IPS-NIHi11 (cell line): ENCODE measurements around the gene FAM89A.
"Not testable (repeated sequence)": the region's sequence is repeated elsewhere in the genome, so short reads cannot be mapped to it uniquely, and the experiment has no call there.

Experiments used
- DNase-seq: peaks from one replicate; pipeline ENCODE4 v3.0.0; 2012; ENCODE audit warnings: mixed read lengths, low spot score

The FAM89A gene

GRCh38 chr1:231032963-231033362, 7.1 kb downstream of the FAM89A start:
- no peak for DNase-seq

GRCh38 chr1:231029841-231030240, 10.2 kb downstream of the FAM89A start:
- DNase-seq = no peak

- DNase-seq = not testable (repeated sequence)
These were observed 10.8 kb downstream of the FAM89A start for GRCh38 chr1:231029247-231029646.

- peak; percentile 33 for DNase-seq
These were observed 11.4 kb downstream of the FAM89A start for GRCh38 chr1:231028682-231029081.

- DNase-seq = no peak
These were observed 12.1 kb downstream of the FAM89A start for GRCh38 chr1:231027971-231028370.

- DNase-seq = no peak
These were observed 12.7 kb downstream of the FAM89A start for GRCh38 chr1:231027136-231027925.

- no peak for DNase-seq
These were observed 13.5 kb downstream of the FAM89A start for GRCh38 chr1:231026576-231026975.

GRCh38 chr1:231023150-231023549, 16.9 kb downstream of the FAM89A start:
- no peak for DNase-seq

GRCh38 chr1:231022543-231022942, 17.5 kb downstream of the FAM89A start:
- not testable (repeated sequence) for DNase-seq

GRCh38 chr1:231021540-231022031, 18.5 kb downstream of the FAM89A start:
- no peak for DNase-seq

- DNase-seq = peak; percentile 17
These were observed 19.2 kb downstream of the FAM89A start for GRCh38 chr1:231020816-231021215.

- no peak for DNase-seq
These were observed 19.9 kb downstream of the FAM89A start for GRCh38 chr1:231020139-231020601.

GRCh38 chr1:231019711-231020110, 20.3 kb downstream of the FAM89A start:
- DNase-seq = no peak

GRCh38 chr1:231016966-231017365, 23.1 kb downstream of the FAM89A start:
- no peak for DNase-seq

GRCh38 chr1:231016234-231016633, 23.8 kb downstream of the FAM89A start:
- DNase-seq = no peak

GRCh38 chr1:231013391-231014015, 26.6 kb downstream of the FAM89A start:
- no peak for DNase-seq

- DNase-seq = no peak
These were observed 28.1 kb downstream of the FAM89A start for GRCh38 chr1:231011963-231012362.

GRCh38 chr1:231011360-231011759, 28.7 kb downstream of the FAM89A start:
- no peak for DNase-seq

- not testable (repeated sequence) for DNase-seq
These were observed 32.5 kb downstream of the FAM89A start for GRCh38 chr1:231007535-231007934.

GRCh38 chr1:231001892-231002291, 38.2 kb downstream of the FAM89A start:
- no peak for DNase-seq

GRCh38 chr1:231000639-231001038, 39.4 kb downstream of the FAM89A start:
- DNase-seq = no peak

- DNase-seq = no peak
These were observed 39.9 kb downstream of the FAM89A start for GRCh38 chr1:231000201-231000600.

- no peak for DNase-seq
These were observed 45.2 kb downstream of the FAM89A start for GRCh38 chr1:230994860-230995259.
